SK-N-SH (cell line): ENCODE measurements around the gene RAD21L1. TPM values are rescaled to one million over a fixed set of nuclear protein-coding genes. Genes with fewer than 3 reads are reported as not detected.

Experiments used
- CTCF ChIA-PET: fragments of 300-600, 350-600 bp; formaldehyde crosslinking; extraction: SDS; loops from one replicate; lab custom pipeline; 2021; lab: Yijun Ruan, JAX
- POLR2A ChIA-PET: fragments of 350-600 bp; sonication (Branson Sonifier 250); formaldehyde crosslinking; extraction: SDS; loops from one replicate; lab custom pipeline; 2020; ENCODE audit warnings: antibody characterized with exemption, inconsistent platforms; lab: Yijun Ruan, JAX
- DNase-seq: peaks from one replicate; pipeline ENCODE4 v3.0.0; 2012
- H2AFZ ChIP-seq: fragments of 200-600 bp; sonication (generic); 2 replicates; pipeline ENCODE4 v1.8.1; 2016; ENCODE audit warnings: antibody characterized with exemption, mild to moderate bottlenecking, low read depth
- H3F3A ChIP-seq: fragments of 200-600 bp; sonication (generic); replicated peaks from 2 replicates; pipeline ENCODE3; 2016; ENCODE audit warnings: antibody characterized with exemption, mild to moderate bottlenecking; ENCODE audit not compliant: insufficient read depth
- H3K27ac ChIP-seq, 2 experiments: fragments of 200-500 bp in 1 of 2; fragments of 200-600 bp in 1 of 2; sonication (Bioruptor generic) in 1 of 2; sonication (generic), shearing (Covaris generic) in 1 of 2; 2 replicates each; pipeline versions ENCODE4 v1.5.1 to v1.6.1; 2014 to 2016; ENCODE audit warnings: low read depth in 2 of 2, inconsistent platforms in 1 of 2, low read length in 1 of 2, mild to moderate bottlenecking in 1 of 2, mixed read lengths in 1 of 2
- H3K27me3 ChIP-seq: fragments of 200-600 bp; sonication (generic), shearing (Covaris generic); 2 replicates; pipeline ENCODE4 v1.6.1; 2016; ENCODE audit warnings: mixed run types; ENCODE audit not compliant: insufficient read depth
- H3K36me3 ChIP-seq, 2 experiments: fragments of 200-500 bp in 1 of 2; fragments of 200-600 bp in 1 of 2; sonication (Bioruptor generic) in 1 of 2; sonication (generic) in 1 of 2; replicated peaks in 1 of 2; 2 replicates each; pipeline versions ENCODE3 to v1.5.1; 2014 to 2016; ENCODE audit warnings: low read length in 1 of 2, mild to moderate bottlenecking in 1 of 2; ENCODE audit not compliant: insufficient read depth in 2 of 2, control insufficient read depth in 1 of 2
- H3K4me1 ChIP-seq, 2 experiments: fragments of 200-500 bp in 1 of 2; fragments of 200-600 bp in 1 of 2; sonication (Bioruptor generic) in 1 of 2; sonication (generic), shearing (Covaris generic) in 1 of 2; 2 replicates each; pipeline versions ENCODE4 v1.5.1 to v1.6.1; 2014 to 2016; ENCODE audit warnings: low read depth in 1 of 2, low read length in 1 of 2, mixed run types in 1 of 2; ENCODE audit not compliant: insufficient read depth in 2 of 2, control insufficient read depth in 1 of 2
- H3K4me2 ChIP-seq: fragments of 200-600 bp; sonication (generic), shearing (Covaris generic); 2 replicates; pipeline ENCODE4 v1.6.1; 2017; ENCODE audit warnings: mixed run types
- H3K4me3 ChIP-seq, 2 experiments: fragments of 200-500 bp in 1 of 2; fragments of 200-600 bp in 1 of 2; sonication (Bioruptor generic) in 1 of 2; sonication (generic), shearing (Covaris generic) in 1 of 2; 2 replicates each; pipeline versions ENCODE4 v1.5.1 to v1.8.1; 2014 to 2016; ENCODE audit warnings: low read depth in 2 of 2, inconsistent platforms in 1 of 2, low read length in 1 of 2, mild to moderate bottlenecking in 1 of 2, mixed read lengths in 1 of 2, moderate library complexity in 1 of 2
- H3K79me2 ChIP-seq: fragments of 200-600 bp; sonication (generic); 2 replicates; pipeline ENCODE4 v1.8.1; 2017; ENCODE audit warnings: mild to moderate bottlenecking; ENCODE audit not compliant: insufficient read depth
- H3K9ac ChIP-seq: fragments of 200-600 bp; sonication (generic); 2 replicates; pipeline ENCODE4 v1.6.1; 2017; ENCODE audit warnings: mixed run types
- H3K9me2 ChIP-seq: fragments of 200-600 bp; sonication (generic); 2 replicates; pipeline ENCODE4 v1.6.1; 2017; ENCODE audit warnings: mixed run types
- H3K9me3 ChIP-seq: fragments of 200-600 bp; sonication (generic); 2 replicates; pipeline ENCODE4 v1.6.1; 2017; ENCODE audit warnings: mixed run types, mild to moderate bottlenecking, moderate library complexity
- H4K20me1 ChIP-seq: fragments of 200-600 bp; sonication (generic); 2 replicates; pipeline ENCODE4 v1.6.1; 2017; ENCODE audit warnings: mild to moderate bottlenecking, mixed run types; ENCODE audit not compliant: insufficient read depth
- CHD2 ChIP-seq: fragments of 150-350 bp; IDR thresholded peaks from 2 replicates; pipeline ENCODE4 v1.6.1; 2018; ENCODE audit warnings: low read length; ENCODE audit not compliant: partially characterized antibody
- ELF1 ChIP-seq: IDR thresholded peaks from 2 replicates; pipeline ENCODE4 v1.4.0; 2012
- EZH2phosphoT487 ChIP-seq: fragments of 200-600 bp; sonication (generic); IDR thresholded peaks from 2 replicates; pipeline ENCODE4 v1.6.1; 2017; ENCODE audit warnings: low read depth, mixed run types, mild to moderate bottlenecking, antibody characterized with exemption, moderate library complexity, borderline replicate concordance
- FOSL2 ChIP-seq: IDR thresholded peaks from 2 replicates; pipeline ENCODE4 v1.4.0; 2012; ENCODE audit warnings: low read depth, mild to moderate bottlenecking, moderate library complexity, borderline replicate concordance
- FOXJ3 ChIP-seq: sonication (generic); formaldehyde crosslinking; IDR thresholded peaks from 2 replicates; pipeline ENCODE4 v1.5.1; 2020; ENCODE audit warnings: mild to moderate bottlenecking, missing genetic modification reagents
- GABPA ChIP-seq: IDR thresholded peaks from 2 replicates; pipeline ENCODE4 v1.4.0; 2012; ENCODE audit warnings: low read depth, mild to moderate bottlenecking
- GATA2 ChIP-seq: sonication (generic); formaldehyde crosslinking; IDR thresholded peaks from 2 replicates; pipeline ENCODE4 v1.5.0; 2020; ENCODE audit warnings: mild to moderate bottlenecking, missing genetic modification reagents
- JUND ChIP-seq: IDR thresholded peaks from 2 replicates; pipeline ENCODE4 v1.4.0; 2012
- NFIC ChIP-seq: IDR thresholded peaks from 2 replicates; pipeline ENCODE4 v1.4.0; 2012; ENCODE audit warnings: borderline replicate concordance
- NRF1 ChIP-seq: IDR thresholded peaks from 2 replicates; pipeline ENCODE4 v1.6.1; 2012; ENCODE audit warnings: low read depth, mild to moderate bottlenecking, low read length
- PBX3 ChIP-seq: IDR thresholded peaks from 2 replicates; pipeline ENCODE4; 2012
- POLR2AphosphoS5 ChIP-seq: IDR thresholded peaks from 2 replicates; pipeline ENCODE4 v1.6.1; 2012; ENCODE audit warnings: low read depth, low read length
- RAD21 ChIP-seq: IDR thresholded peaks from 2 replicates; pipeline ENCODE4 v1.6.1; 2012; ENCODE audit warnings: mild to moderate bottlenecking, low read length
- RFX5 ChIP-seq: IDR thresholded peaks from 2 replicates; pipeline ENCODE4 v1.6.1; 2012; ENCODE audit warnings: mild to moderate bottlenecking, improper control_type of control experiment, low read length
- SMC3 ChIP-seq: IDR thresholded peaks from 2 replicates; pipeline ENCODE4 v1.6.1; 2012; ENCODE audit warnings: low read depth, low read length, improper control_type of control experiment
- TCF12 ChIP-seq: IDR thresholded peaks from 2 replicates; pipeline ENCODE4 v1.4.0; 2012
- USF1 ChIP-seq: IDR thresholded peaks from 2 replicates; pipeline ENCODE4 v1.4.0; 2012; ENCODE audit warnings: low read depth, borderline replicate concordance
- ZBTB33 ChIP-seq: IDR thresholded peaks from 2 replicates; pipeline ENCODE4 v1.4.0; 2012; ENCODE audit warnings: low read depth, borderline replicate concordance
- WGBS: methylation state at CpG from one replicate; pipeline ENCODE4 v1.1.6; 2017; ENCODE audit warnings: low lambda C conversion rate; 5-methylcytosine and 5-hydroxymethylcytosine counted together
- polyA plus RNA-seq, 3 experiments: library from polyadenylated mRNA; depleted of rRNA; stranded (reverse); fragments of >200 nt; gene quantifications; 2 replicates each; pipeline ENCODE4 v1.2.3, GENCODE V29; 2012
- TF ChIP-seq, protein P1 (sequence below): fragments of 150-350 bp; IDR thresholded peaks from 2 replicates; pipeline ENCODE4 v1.6.1; 2016; ENCODE audit warnings: mild to moderate bottlenecking, low read depth, low read length
- TF ChIP-seq, protein P2 (sequence below): IDR thresholded peaks from 2 replicates; pipeline ENCODE4 v1.6.1; 2012; ENCODE audit warnings: mild to moderate bottlenecking, low read depth, low read length, moderate library complexity

The RAD21L1 gene
- polyA plus RNA-seq, 1 of the 3 experiments (the other 2 are of a cell fraction) = 0.03 TPM

DNA sequence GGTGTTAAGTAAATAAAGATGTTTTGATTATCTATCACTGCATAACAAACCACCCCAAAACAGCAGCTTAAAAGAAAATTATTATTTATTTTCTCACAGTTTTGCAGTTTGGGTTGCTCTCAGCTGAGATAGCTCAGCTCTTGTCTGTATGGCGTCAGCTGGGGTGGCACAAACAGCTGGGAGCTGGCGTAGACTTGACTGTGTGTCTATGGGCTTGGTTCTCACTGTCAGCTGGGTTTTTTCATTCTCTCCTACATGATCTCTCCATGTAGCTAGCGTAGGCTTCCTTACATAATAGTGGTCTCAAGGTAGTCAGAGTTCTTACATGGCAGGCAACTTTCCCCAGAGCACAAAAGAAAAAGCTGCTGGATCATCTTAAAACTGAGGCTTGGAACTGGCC is 34.5 kb upstream of the RAD21L1 start:
- Histone ChIP-seq H3K9ac (no peak overlapping the region), H3K4me1 (no peaks in the 10 kb centered on the region), H3K27me3 (no peaks in the 10 kb centered on the region; the same call in 1 of the 2 replicates), H3K79me2 (no peaks in the 10 kb centered on the region), H4K20me1 (no peaks in the 10 kb centered on the region), H3F3A (no peaks in the 10 kb centered on the region), H3K27ac (no peak overlapping the region), H3K36me3 (no peaks in the 10 kb centered on the region), H2AFZ (no peak overlapping the region), H3K4me2 (no peak overlapping the region), H3K9me2 (no peaks in the 10 kb centered on the region), H3K9me3 (no peaks in the 10 kb centered on the region), H3K4me3 (no peak overlapping the region)
- CTCF ChIA-PET = interaction anchor here (1.7 kb wide), 1 partner anchor 22 kb away, joined by 10 read pairs; no protein-coding TSS in a partner anchor
- 59% methylated on average over 3 of the region's 3 CpGs for WGBS
- TF ChIP-seq FOXJ3 (CRISPR knock-in tag) (no peak), RFX5 (no peak), JUND (no peak), SMC3 (no peak), NRF1 (no peak), CHD2 (no peak), PBX3 (no peak), TCF12 (no peak), FOSL2 (no peak), USF1 (no peak), EZH2phosphoT487 (no peak), POLR2AphosphoS5 (no peak), GABPA (no peak), ELF1 (no peak), GATA2 (CRISPR knock-in tag) (no peak), RAD21 (no peak), ZBTB33 (no peak)
- POLR2A ChIA-PET = interaction anchor here (0.8 kb wide), 1 partner anchor 15 kb away, joined by 3 read pairs; no protein-coding TSS in a partner anchor
- no peak for DNase-seq

- Histone ChIP-seq H3K9ac (no peak overlapping the region), H3K9me2 (no peaks in the 10 kb centered on the region), H3K4me3 (no peak overlapping the region), H3K4me1 (no peaks in the 10 kb centered on the region), H4K20me1 (no peaks in the 10 kb centered on the region), H2AFZ (no peak overlapping the region), H3K27ac (no peak overlapping the region), H3K27me3 (no peaks in the 10 kb centered on the region; the same call in 1 of the 2 replicates), H3K9me3 (no peaks in the 10 kb centered on the region), H3F3A (no peaks in the 10 kb centered on the region), H3K4me2 (no peak overlapping the region), H3K79me2 (no peaks in the 10 kb centered on the region), H3K36me3 (no peaks in the 10 kb centered on the region)
- WGBS = 45% methylated on average over 1 of the region's 1 CpG
- no peak for DNase-seq
- ChIA-PET CTCF (no interaction called here), POLR2A (no interaction called here)
- TF ChIP-seq CHD2 (no peak), NFIC (no peak)
- TF ChIP-seq, protein P1, sequence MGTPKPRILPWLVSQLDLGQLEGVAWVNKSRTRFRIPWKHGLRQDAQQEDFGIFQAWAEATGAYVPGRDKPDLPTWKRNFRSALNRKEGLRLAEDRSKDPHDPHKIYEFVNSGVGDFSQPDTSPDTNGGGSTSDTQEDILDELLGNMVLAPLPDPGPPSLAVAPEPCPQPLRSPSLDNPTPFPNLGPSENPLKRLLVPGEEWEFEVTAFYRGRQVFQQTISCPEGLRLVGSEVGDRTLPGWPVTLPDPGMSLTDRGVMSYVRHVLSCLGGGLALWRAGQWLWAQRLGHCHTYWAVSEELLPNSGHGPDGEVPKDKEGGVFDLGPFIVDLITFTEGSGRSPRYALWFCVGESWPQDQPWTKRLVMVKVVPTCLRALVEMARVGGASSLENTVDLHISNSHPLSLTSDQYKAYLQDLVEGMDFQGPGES = no peak
- TF ChIP-seq, protein P2, sequence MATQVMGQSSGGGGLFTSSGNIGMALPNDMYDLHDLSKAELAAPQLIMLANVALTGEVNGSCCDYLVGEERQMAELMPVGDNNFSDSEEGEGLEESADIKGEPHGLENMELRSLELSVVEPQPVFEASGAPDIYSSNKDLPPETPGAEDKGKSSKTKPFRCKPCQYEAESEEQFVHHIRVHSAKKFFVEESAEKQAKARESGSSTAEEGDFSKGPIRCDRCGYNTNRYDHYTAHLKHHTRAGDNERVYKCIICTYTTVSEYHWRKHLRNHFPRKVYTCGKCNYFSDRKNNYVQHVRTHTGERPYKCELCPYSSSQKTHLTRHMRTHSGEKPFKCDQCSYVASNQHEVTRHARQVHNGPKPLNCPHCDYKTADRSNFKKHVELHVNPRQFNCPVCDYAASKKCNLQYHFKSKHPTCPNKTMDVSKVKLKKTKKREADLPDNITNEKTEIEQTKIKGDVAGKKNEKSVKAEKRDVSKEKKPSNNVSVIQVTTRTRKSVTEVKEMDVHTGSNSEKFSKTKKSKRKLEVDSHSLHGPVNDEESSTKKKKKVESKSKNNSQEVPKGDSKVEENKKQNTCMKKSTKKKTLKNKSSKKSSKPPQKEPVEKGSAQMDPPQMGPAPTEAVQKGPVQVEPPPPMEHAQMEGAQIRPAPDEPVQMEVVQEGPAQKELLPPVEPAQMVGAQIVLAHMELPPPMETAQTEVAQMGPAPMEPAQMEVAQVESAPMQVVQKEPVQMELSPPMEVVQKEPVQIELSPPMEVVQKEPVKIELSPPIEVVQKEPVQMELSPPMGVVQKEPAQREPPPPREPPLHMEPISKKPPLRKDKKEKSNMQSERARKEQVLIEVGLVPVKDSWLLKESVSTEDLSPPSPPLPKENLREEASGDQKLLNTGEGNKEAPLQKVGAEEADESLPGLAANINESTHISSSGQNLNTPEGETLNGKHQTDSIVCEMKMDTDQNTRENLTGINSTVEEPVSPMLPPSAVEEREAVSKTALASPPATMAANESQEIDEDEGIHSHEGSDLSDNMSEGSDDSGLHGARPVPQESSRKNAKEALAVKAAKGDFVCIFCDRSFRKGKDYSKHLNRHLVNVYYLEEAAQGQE = no peak
These were observed 30.6 kb upstream of the RAD21L1 start for GRCh38 chr20:1195226-1195625.
